ENCODE data around the gene MCF2. TPM values are rescaled to one million over a fixed set of nuclear protein-coding genes. Genes with fewer than 3 reads are reported as not detected.
"Not testable (repeated sequence)": the region's sequence is repeated elsewhere in the genome, so short reads cannot be mapped to it uniquely, and the experiment has no call there.

MCF2 gene
- total RNA-seq, 1 donor from 2014 or later = 0.75 TPM

DNA sequence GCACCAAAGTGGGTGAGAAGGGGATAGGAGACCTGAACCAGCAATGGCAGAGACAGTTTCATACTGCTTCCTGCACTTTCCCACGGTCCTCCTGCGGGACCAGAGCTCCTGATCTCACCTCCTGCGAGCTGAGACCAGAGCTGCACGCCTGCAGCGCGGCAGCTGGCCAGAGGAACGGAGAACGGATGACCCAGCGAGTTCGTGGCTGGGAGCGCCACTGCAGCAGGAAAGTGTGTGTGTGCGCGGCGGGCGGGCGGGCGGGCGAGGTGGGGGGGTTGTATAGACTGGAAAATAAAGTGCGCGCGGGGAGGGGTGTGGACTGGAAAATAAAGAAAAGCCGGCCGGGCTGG, 16.5 kb downstream of the MCF2 start:
- ChIA-PET POLR2A (no interaction called here), CTCF (no interaction called here)
- ATAC-seq (ENCODE audit: low read depth) (no peak), DNase-seq (no peak)
- TF ChIP-seq, protein P1, sequence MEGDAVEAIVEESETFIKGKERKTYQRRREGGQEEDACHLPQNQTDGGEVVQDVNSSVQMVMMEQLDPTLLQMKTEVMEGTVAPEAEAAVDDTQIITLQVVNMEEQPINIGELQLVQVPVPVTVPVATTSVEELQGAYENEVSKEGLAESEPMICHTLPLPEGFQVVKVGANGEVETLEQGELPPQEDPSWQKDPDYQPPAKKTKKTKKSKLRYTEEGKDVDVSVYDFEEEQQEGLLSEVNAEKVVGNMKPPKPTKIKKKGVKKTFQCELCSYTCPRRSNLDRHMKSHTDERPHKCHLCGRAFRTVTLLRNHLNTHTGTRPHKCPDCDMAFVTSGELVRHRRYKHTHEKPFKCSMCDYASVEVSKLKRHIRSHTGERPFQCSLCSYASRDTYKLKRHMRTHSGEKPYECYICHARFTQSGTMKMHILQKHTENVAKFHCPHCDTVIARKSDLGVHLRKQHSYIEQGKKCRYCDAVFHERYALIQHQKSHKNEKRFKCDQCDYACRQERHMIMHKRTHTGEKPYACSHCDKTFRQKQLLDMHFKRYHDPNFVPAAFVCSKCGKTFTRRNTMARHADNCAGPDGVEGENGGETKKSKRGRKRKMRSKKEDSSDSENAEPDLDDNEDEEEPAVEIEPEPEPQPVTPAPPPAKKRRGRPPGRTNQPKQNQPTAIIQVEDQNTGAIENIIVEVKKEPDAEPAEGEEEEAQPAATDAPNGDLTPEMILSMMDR (IDR thresholded peaks at IDR 0.05) = no peak
- Mint-ChIP-seq H3K36me3 (ENCODE audit: low read depth) (no peaks in the 10 kb centered on the region), H3K9me3 (no peaks in the 10 kb centered on the region), H3K27me3 (peaks cover 8% of the 10 kb centered on the region), H3K27ac (no peak overlapping the region), H3K4me3 (peak overlapping the region; percentile 38), H3K4me1 (peaks cover 7% of the 10 kb centered on the region)
- intact Hi-C loops (cut with micrococcal nuclease) = no loop called here

DNA sequence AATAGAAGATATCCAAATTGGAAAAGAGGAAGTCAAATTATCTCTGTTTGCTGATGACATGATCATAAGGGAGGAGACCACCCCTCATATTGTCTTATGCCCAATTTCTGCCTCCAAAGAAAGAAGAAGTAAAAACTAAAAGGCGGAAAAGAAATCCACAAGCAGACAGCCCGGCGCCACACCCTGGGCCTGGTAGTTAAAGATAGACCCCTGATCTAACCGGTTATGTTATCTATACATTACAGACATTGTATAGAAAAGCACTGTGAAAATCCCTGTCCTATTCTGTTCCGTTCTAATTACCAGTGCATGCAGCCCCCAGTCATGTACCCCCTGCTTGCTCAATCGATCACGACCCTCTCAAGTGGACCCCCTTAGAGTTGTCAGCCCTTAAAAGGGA, 22.8 kb downstream of the MCF2 start:
- CTCF ChIA-PET; H3K27ac Mint-ChIP-seq; intact Hi-C loops (cut with micrococcal nuclease); H3K9me3 Mint-ChIP-seq; ATAC-seq (ENCODE audit: low read depth); H3K27me3 Mint-ChIP-seq; H3K36me3 Mint-ChIP-seq (ENCODE audit: low read depth); H3K4me3 Mint-ChIP-seq; DNase-seq; H3K4me1 Mint-ChIP-seq; POLR2A ChIA-PET: not testable (repeated sequence)

DNA sequence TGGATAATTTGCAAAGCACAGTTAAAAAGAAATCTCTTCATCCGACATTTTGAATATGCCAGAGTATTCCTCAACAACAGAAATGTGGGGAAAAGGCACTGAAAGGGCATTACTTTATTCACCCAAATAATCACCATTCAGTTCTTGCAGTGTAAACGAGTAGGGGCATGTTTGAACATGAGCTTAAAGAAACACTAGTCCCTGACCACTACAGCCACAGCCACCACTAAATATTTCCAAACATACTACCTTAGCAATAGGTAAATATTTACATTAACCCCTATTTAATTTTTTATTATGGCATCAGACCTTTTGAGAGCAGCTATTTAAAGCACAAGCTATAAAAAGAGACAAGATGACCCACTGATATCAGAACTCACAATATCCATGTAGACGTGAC, 27.6 kb downstream of the MCF2 start:
- DNase-seq (no peak), ATAC-seq (ENCODE audit: low read depth) (no peak)
- H3K27me3 Mint-ChIP-seq = no peaks in the 10 kb centered on the region
- H3K4me1 Mint-ChIP-seq = no peaks in the 10 kb centered on the region
- POLR2A ChIA-PET = no interaction called here
- no peaks in the 10 kb centered on the region for H3K9me3 Mint-ChIP-seq
- CTCF ChIA-PET = no interaction called here
- H3K36me3 Mint-ChIP-seq (ENCODE audit: low read depth) = no peaks in the 10 kb centered on the region
- TF ChIP-seq, protein P1 (IDR thresholded peaks at IDR 0.05) = no peak
- intact Hi-C loops (cut with micrococcal nuclease) = no loop called here
- H3K4me3 Mint-ChIP-seq = no peak overlapping the region
- H3K27ac Mint-ChIP-seq = no peak overlapping the region

DNA sequence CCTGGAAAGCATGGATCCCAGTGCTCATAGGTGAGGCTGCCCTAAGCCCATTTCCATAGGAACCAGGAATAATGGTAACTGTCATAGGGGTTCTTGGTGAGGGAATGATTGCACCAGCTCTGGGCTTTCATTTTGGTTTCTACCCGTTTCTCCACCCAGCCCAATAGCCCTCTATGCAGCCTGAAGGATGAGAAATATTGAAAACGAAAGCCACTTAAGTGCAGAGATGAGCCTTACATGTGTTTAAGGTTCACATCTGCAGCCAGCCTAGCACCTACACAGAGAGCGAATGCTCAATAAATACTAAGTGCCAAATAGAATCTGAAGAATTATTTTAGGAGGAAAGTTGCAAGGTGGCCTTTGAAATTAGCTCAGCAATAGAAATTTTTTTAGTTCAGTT, 60.4 kb downstream of the MCF2 start:
- CTCF ChIA-PET = no interaction called here
- Mint-ChIP-seq H3K9me3 (no peaks in the 10 kb centered on the region), H3K27me3 (no peaks in the 10 kb centered on the region), H3K36me3 (ENCODE audit: low read depth) (no peaks in the 10 kb centered on the region), H3K4me3 (no peak overlapping the region), H3K4me1 (no peaks in the 10 kb centered on the region), H3K27ac (no peak overlapping the region)
- POLR2A ChIA-PET = no interaction called here
- DNase-seq (no peak), ATAC-seq (ENCODE audit: low read depth) (no peak)
- intact Hi-C loops (cut with micrococcal nuclease) = no loop called here
- TF ChIP-seq, protein P1 (IDR thresholded peaks at IDR 0.05) = no peak

DNA sequence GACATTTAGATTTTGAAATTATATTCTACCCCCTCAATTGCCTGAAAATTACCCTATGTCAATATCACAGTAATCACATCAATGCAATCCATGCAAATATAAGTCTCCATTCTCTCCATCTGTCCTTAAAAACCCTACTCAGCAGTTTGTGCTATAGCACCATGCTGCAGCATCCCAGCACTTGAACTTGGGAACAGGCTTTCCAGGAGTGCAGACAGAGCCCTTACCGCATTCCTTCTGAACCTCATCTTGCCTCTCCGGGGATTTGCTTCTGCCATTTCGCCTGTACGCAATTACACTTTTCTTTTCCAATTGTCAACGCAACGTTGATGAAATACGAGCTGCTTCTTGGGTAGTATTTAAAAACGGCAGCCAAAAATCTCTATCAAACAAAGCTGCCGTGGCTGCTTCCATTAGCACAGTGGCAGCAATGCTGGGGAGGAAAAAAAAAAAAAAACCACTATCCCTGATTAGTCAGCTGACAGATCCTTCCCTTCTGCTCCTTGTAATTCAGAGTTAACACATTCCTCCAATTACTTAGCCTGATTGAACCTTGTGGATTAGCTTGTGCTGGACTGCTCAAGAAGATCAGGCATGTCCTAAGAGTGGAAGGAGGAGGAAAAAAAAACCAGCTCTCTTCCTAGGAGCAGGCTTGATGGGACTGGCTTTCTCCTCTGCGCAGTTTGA, 65.6 kb downstream of the MCF2 start:
- ChIA-PET POLR2A (no interaction called here), CTCF (no interaction called here)
- Mint-ChIP-seq H3K27ac (no peak overlapping the region), H3K36me3 (ENCODE audit: low read depth) (no peaks in the 10 kb centered on the region), H3K27me3 (no peaks in the 10 kb centered on the region), H3K9me3 (no peaks in the 10 kb centered on the region), H3K4me3 (no peak overlapping the region), H3K4me1 (no peaks in the 10 kb centered on the region)
- intact Hi-C loops (cut with micrococcal nuclease) = no loop called here
- TF ChIP-seq, protein P1 (IDR thresholded peaks at IDR 0.05) = no peak
- ATAC-seq (ENCODE audit: low read depth) (no peak), DNase-seq (no peak)

DNA sequence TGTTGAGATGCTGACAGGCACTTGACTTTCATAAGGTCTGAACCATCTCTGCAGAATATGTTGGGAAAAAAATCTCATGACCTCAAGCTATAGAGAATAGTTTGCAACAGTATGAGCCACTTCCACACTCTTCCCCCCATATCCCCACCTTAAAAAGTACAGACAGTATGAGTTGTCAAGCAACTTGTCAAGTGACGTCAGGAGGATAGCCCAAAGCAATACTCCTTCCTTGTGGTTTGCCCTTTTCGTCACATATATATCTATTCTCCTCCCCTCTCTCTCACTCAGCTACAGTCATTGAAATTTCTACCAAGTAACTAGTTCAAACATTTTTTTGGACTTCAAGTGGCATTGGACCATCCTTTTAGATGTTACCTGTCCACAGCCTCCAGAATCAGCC, 67.7 kb downstream of the MCF2 start:
- TF ChIP-seq, protein P1 (IDR thresholded peaks at IDR 0.05) = no peak
- Mint-ChIP-seq H3K4me3 (no peak overlapping the region), H3K27me3 (no peaks in the 10 kb centered on the region), H3K36me3 (ENCODE audit: low read depth) (no peaks in the 10 kb centered on the region), H3K4me1 (no peaks in the 10 kb centered on the region), H3K27ac (no peak overlapping the region), H3K9me3 (no peaks in the 10 kb centered on the region)
- ChIA-PET POLR2A (no interaction called here), CTCF (no interaction called here)
- ATAC-seq (ENCODE audit: low read depth) (no peak), DNase-seq (no peak)
- intact Hi-C loops (cut with micrococcal nuclease) = no loop called here

Data from activated B cell treated with CpG ODN at 0.5 μM for 24 hours (primary cell).